CD14-positive monocyte (primary cell): ENCODE results near the gene SPATA6L. TPM values are rescaled to one million over a fixed set of nuclear protein-coding genes. Genes with fewer than 3 reads are reported as not detected.

ENCODE experiments used
- DNase-seq, 3 donors: peaks; one replicate each; pipeline ENCODE4 v3.0.0-alpha.2; 2011 to 2022
- H2AFZ ChIP-seq: 2 replicates; pipeline ENCODE4 v1.6.0; 2012; ENCODE audit warnings: mild to moderate bottlenecking, low read depth, low read length, inconsistent platforms; ENCODE audit not compliant: insufficient read depth, poor library complexity, severe bottlenecking
- H3K27ac ChIP-seq, 2 donors: 1 replicate in 1 of 2; 2 replicates in 1 of 2; pipeline ENCODE4 v1.5.1; 2012 to 2013; ENCODE audit warnings: low read length in 2 of 2, control low read depth in 1 of 2, inconsistent platforms in 1 of 2, low read depth in 1 of 2, mild to moderate bottlenecking in 1 of 2
- H3K27me3 ChIP-seq, 2 donors: one replicate each; pipeline versions ENCODE4 v1.6.0 to v1.6.1; 2011 to 2013; ENCODE audit warnings: low read length in 2 of 2; ENCODE audit not compliant: control insufficient read depth in 2 of 2, insufficient read depth in 2 of 2
- H3K36me3 ChIP-seq, 2 donors: replicated peaks in 1 of 2; 1 replicate in 1 of 2; 2 replicates in 1 of 2; pipeline versions ENCODE4 v1.5.1 to v1.6.1; 2012 to 2013; ENCODE audit warnings: low read length in 2 of 2, control low read depth in 1 of 2, inconsistent platforms in 1 of 2, mild to moderate bottlenecking in 1 of 2; ENCODE audit not compliant: insufficient read depth in 2 of 2, control insufficient read depth in 1 of 2
- H3K4me1 ChIP-seq, 2 donors: 1 replicate in 1 of 2; 2 replicates in 1 of 2; pipeline versions ENCODE4 v1.5.1 to v1.6.1; 2012 to 2013; ENCODE audit warnings: low read length in 2 of 2, control low read depth in 1 of 2, inconsistent platforms in 1 of 2, mild to moderate bottlenecking in 1 of 2, moderate library complexity in 1 of 2; ENCODE audit not compliant: insufficient read depth in 2 of 2, control insufficient read depth in 1 of 2
- H3K4me2 ChIP-seq: replicated peaks from 2 replicates; pipeline ENCODE3; 2012; ENCODE audit warnings: low read length, moderate library complexity, mild to moderate bottlenecking; ENCODE audit not compliant: poor library complexity, severe bottlenecking; ENCODE audit errors: extremely low read depth
- H3K4me3 ChIP-seq, 3 experiments: fragments of 200-600 bp in 1 of 3; sonication (generic) in 1 of 3; replicated peaks in 1 of 3; 1 replicate in 2 of 3; 2 replicates in 1 of 3; pipeline ENCODE4 v1.5.1; 2011 to 2013; ENCODE audit warnings: low read length in 3 of 3, mild to moderate bottlenecking in 3 of 3, control low read depth in 2 of 3, low read depth in 2 of 3, inconsistent platforms in 1 of 3, moderate library complexity in 1 of 3
- H3K79me2 ChIP-seq: 2 replicates; pipeline ENCODE4 v1.6.0; 2012; ENCODE audit warnings: mild to moderate bottlenecking, control low read depth, inconsistent platforms, low read length, moderate library complexity; ENCODE audit not compliant: insufficient read depth
- H3K9ac ChIP-seq: 2 replicates; pipeline ENCODE4 v1.6.0; 2017; ENCODE audit warnings: low read length, mild to moderate bottlenecking; ENCODE audit not compliant: insufficient read depth, poor library complexity, severe bottlenecking
- H3K9me3 ChIP-seq, 2 donors: replicated peaks in 1 of 2; 1 replicate in 1 of 2; 2 replicates in 1 of 2; pipeline versions ENCODE4 v1.5.1 to v1.6.1; 2012 to 2013; ENCODE audit warnings: low read length in 2 of 2, control low read depth in 1 of 2; ENCODE audit not compliant: control insufficient read depth in 1 of 2, insufficient read depth in 1 of 2
- H4K20me1 ChIP-seq: 2 replicates; pipeline ENCODE4 v1.6.0; 2012; ENCODE audit warnings: mild to moderate bottlenecking, low read length, control low read depth, moderate library complexity; ENCODE audit not compliant: insufficient read depth
- H3K27ac Mint-ChIP-seq, 7 donors: one replicate each; pipeline ENCODE4 v1.8.0; 2020; ENCODE audit warnings: mild to moderate bottlenecking in 7 of 7, mixed read lengths in 7 of 7, moderate library complexity in 6 of 7, inconsistent platforms in 2 of 7
- H3K27me3 Mint-ChIP-seq, 3 donors: one replicate each; pipeline ENCODE4 v1.8.0; 2021 to 2022; ENCODE audit warnings: low read depth in 3 of 3, mild to moderate bottlenecking in 3 of 3, mixed read lengths in 3 of 3, moderate library complexity in 3 of 3, inconsistent platforms in 1 of 3
- H3K36me3 Mint-ChIP-seq, 2 donors: one replicate each; pipeline ENCODE4 v1.8.0; 2020; ENCODE audit warnings: mixed read lengths in 2 of 2, inconsistent platforms in 1 of 2, mild to moderate bottlenecking in 1 of 2
- H3K4me1 Mint-ChIP-seq: one replicate; pipeline ENCODE4 v1.8.0; 2020; ENCODE audit warnings: mild to moderate bottlenecking, mixed read lengths
- H3K4me3 Mint-ChIP-seq, 2 donors: one replicate each; pipeline ENCODE4 v1.8.0; 2020; ENCODE audit warnings: mild to moderate bottlenecking in 2 of 2, mixed read lengths in 2 of 2, moderate library complexity in 1 of 2
- H3K9me3 Mint-ChIP-seq, 7 donors: one replicate each; pipeline ENCODE4 v1.8.0; 2020 to 2022; ENCODE audit warnings: mixed read lengths in 7 of 7, mild to moderate bottlenecking in 6 of 7, moderate library complexity in 6 of 7, inconsistent platforms in 2 of 7
- CTCF ChIP-seq: fragments of 200-600 bp; IDR thresholded peaks from one replicate; pipeline ENCODE4 v1.8.0; 2022; ENCODE audit warnings: antibody characterized with exemption, mild to moderate bottlenecking
- WGBS: methylation state at CpG from one replicate; pipeline ENCODE4 v1.1.5; 2013; ENCODE audit warnings: missing lambda C conversion rate; ENCODE audit not compliant: insufficient coverage; 5-methylcytosine and 5-hydroxymethylcytosine counted together
- intact Hi-C, 2 donors: fragments of 100-400 bp; cut with micrococcal nuclease; formaldehyde crosslinking; loops; one replicate each; pipeline versions ENCODE4 v1.15.0 to v1.15.1; 2023
- polyA plus RNA-seq, 3 donors: library from polyadenylated mRNA; depleted of rRNA in 1 of 3; unstranded in 2 of 3; stranded (reverse) in 1 of 3; fragments of 300-500 nt in 2 of 3; fragments of >200 nt in 1 of 3; fragmentation: Illumina TruSeq in 2 of 3; gene quantifications; 1 replicate in 2 of 3; 2 replicates in 1 of 3; pipeline ENCODE4 v1.2.3, GENCODE V29; 2012 to 2021

The SPATA6L gene
- polyA plus RNA-seq, 3 donors: not detected

GRCh38 chr9:4686584-4686983 is 20.3 kb upstream of the SPATA6L start:
- DNase-seq: no peak
- no peak overlapping the region for H3K27ac Mint-ChIP-seq
- Histone ChIP-seq H3K79me2 (peaks cover 20% of the 10 kb centered on the region), H3K9me3 (no peaks in the 10 kb centered on the region), H3K27me3 (no peaks in the 10 kb centered on the region), H3K4me2 (no peak overlapping the region), H3K9ac (no peak overlapping the region), H4K20me1 (no peaks in the 10 kb centered on the region), H3K36me3 (peaks cover 49 to 65% of the 10 kb centered on the region in 2 donors), H2AFZ (no peak overlapping the region), H3K4me3 (no peak overlapping the region), H3K4me1 (no peaks in the 10 kb centered on the region), H3K27ac (no peak overlapping the region)
- TF ChIP-seq CTCF: no peak
- no peak overlapping the region for H3K4me3 Mint-ChIP-seq
- H3K9me3 Mint-ChIP-seq: no peaks in the 10 kb centered on the region
- no peaks in the 10 kb centered on the region for H3K27me3 Mint-ChIP-seq
- peaks cover 3% of the 10 kb centered on the region for H3K4me1 Mint-ChIP-seq
- WGBS: no CpG with 5 or more reads among the region's 1 CpG
- peaks cover 46 to 58% of the 10 kb centered on the region in 2 donors for H3K36me3 Mint-ChIP-seq
- intact Hi-C loops: no loop called here

- no peaks in the 10 kb centered on the region for H3K27me3 Mint-ChIP-seq
- WGBS: 100% methylated on average over 3 of the region's 4 CpGs
- no peak overlapping the region for H3K27ac ChIP-seq
- H3K4me3 Mint-ChIP-seq: no peak overlapping the region
- H3K79me2 ChIP-seq: peaks cover 25% of the 10 kb centered on the region
- H2AFZ ChIP-seq: no peak overlapping the region
- H3K36me3 Mint-ChIP-seq: peaks cover 42 to 56% of the 10 kb centered on the region in 2 donors
- DNase-seq: no peak
- H3K4me2 ChIP-seq: no peak overlapping the region
- H3K9me3 ChIP-seq: no peaks in the 10 kb centered on the region
- H3K27ac Mint-ChIP-seq: peak overlapping the region in 1 of 7 donors; percentile 17
- no peak for TF ChIP-seq CTCF
- H4K20me1 ChIP-seq: no peaks in the 10 kb centered on the region
- H3K4me3 ChIP-seq: no peak overlapping the region
- no peaks in the 10 kb centered on the region for H3K9me3 Mint-ChIP-seq
- intact Hi-C loops: no loop called here
- H3K9ac ChIP-seq: no peak overlapping the region
- H3K27me3 ChIP-seq: no peaks in the 10 kb centered on the region
- peaks cover 4% of the 10 kb centered on the region in 2 donors for H3K4me1 ChIP-seq
- peaks cover 3% of the 10 kb centered on the region for H3K4me1 Mint-ChIP-seq
- H3K36me3 ChIP-seq: peaks cover 46 to 60% of the 10 kb centered on the region in 2 donors
These were observed 19.8 kb upstream of the SPATA6L start for GRCh38 chr9:4686112-4686511.
